Mesothelial cell of epicardium (in vitro differentiated cells): ENCODE measurements around the gene TNS1. TPM values are rescaled to one million over a fixed set of nuclear protein-coding genes. Genes with fewer than 3 reads are reported as not detected.

Experiments
- DNase-seq, 2 experiments: peaks; one replicate each; pipeline ENCODE4 v3.0.0; 2021; ENCODE audit warnings: low spot score in 2 of 2; ENCODE audit not compliant: unreplicated experiment in 2 of 2
- H3K27ac Mint-ChIP-seq: 2 replicates; pipeline ENCODE4 v1.8.0; 2021; ENCODE audit warnings: mixed read lengths
- H3K27me3 Mint-ChIP-seq: 2 replicates; pipeline ENCODE4 v1.8.0; 2021; ENCODE audit warnings: low read depth, mixed read lengths
- H3K36me3 Mint-ChIP-seq: 2 replicates; pipeline ENCODE4 v1.8.0; 2021; ENCODE audit warnings: mixed read lengths
- H3K4me1 Mint-ChIP-seq: 2 replicates; pipeline ENCODE4 v1.8.0; 2021; ENCODE audit warnings: mixed read lengths
- H3K4me3 Mint-ChIP-seq: 2 replicates; pipeline ENCODE4 v1.8.0; 2021; ENCODE audit warnings: mild to moderate bottlenecking, moderate library complexity, mixed read lengths
- H3K9me3 Mint-ChIP-seq: 2 replicates; pipeline ENCODE4 v1.8.0; 2021; ENCODE audit warnings: mixed read lengths
- CTCF ChIP-seq: fragments of 200-600 bp; sonication (generic); IDR thresholded peaks from one replicate; pipeline ENCODE4 v1.5.0; 2021; ENCODE audit warnings: antibody characterized with exemption; ENCODE audit not compliant: unreplicated experiment
- total RNA-seq: library from RNA; stranded (reverse); gene quantifications from 3 replicates; pipeline ENCODE4 v1.2.1, GENCODE V29; 2021

TNS1 gene
- total RNA-seq, 1 donor from 2014 or later: 130 TPM

- peaks cover 3% of the 10 kb centered on the region for H3K27me3 Mint-ChIP-seq
- TF ChIP-seq CTCF: no peak
- peak overlapping the region; percentile 61 for H3K27ac Mint-ChIP-seq
- no peak overlapping the region for H3K4me3 Mint-ChIP-seq
- H3K9me3 Mint-ChIP-seq: no peaks in the 10 kb centered on the region
- DNase-seq: no peak
- H3K4me1 Mint-ChIP-seq: peaks cover 76% of the 10 kb centered on the region
- H3K36me3 Mint-ChIP-seq: peaks cover 4% of the 10 kb centered on the region
Observed at GRCh38 chr2:217959723-217960122, 43.1 kb downstream of the TNS1 start.

- peaks cover 75% of the 10 kb centered on the region for H3K4me1 Mint-ChIP-seq
- no peaks in the 10 kb centered on the region for H3K9me3 Mint-ChIP-seq
- H3K4me3 Mint-ChIP-seq: no peak overlapping the region
- no peak overlapping the region for H3K27ac Mint-ChIP-seq
- H3K27me3 Mint-ChIP-seq: peaks cover 3% of the 10 kb centered on the region
- TF ChIP-seq CTCF: no peak
- peaks cover 4% of the 10 kb centered on the region for H3K36me3 Mint-ChIP-seq
- DNase-seq: no peak
Observed at GRCh38 chr2:217958884-217959225, 43.9 kb downstream of the TNS1 start.

- no peak overlapping the region for H3K4me3 Mint-ChIP-seq
- peaks cover 4% of the 10 kb centered on the region for H3K36me3 Mint-ChIP-seq
- TF ChIP-seq CTCF: no peak
- H3K4me1 Mint-ChIP-seq: peaks cover 75% of the 10 kb centered on the region
- no peaks in the 10 kb centered on the region for H3K9me3 Mint-ChIP-seq
- peak overlapping the region; percentile 79 for H3K27ac Mint-ChIP-seq
- DNase-seq: no peak
- H3K27me3 Mint-ChIP-seq: peaks cover 3% of the 10 kb centered on the region
Observed at GRCh38 chr2:217958206-217958883, 44.5 kb downstream of the TNS1 start.

GRCh38 chr2:217956586-217957457 lies 46.0 kb downstream of the TNS1 start:
- DNase-seq: no peak
- H3K9me3 Mint-ChIP-seq: no peaks in the 10 kb centered on the region
- H3K27me3 Mint-ChIP-seq: peaks cover 3% of the 10 kb centered on the region
- H3K4me1 Mint-ChIP-seq: peaks cover 79% of the 10 kb centered on the region
- H3K4me3 Mint-ChIP-seq: no peak overlapping the region
- H3K27ac Mint-ChIP-seq: peak overlapping the region; percentile 95
- H3K36me3 Mint-ChIP-seq: peaks cover 3% of the 10 kb centered on the region
- TF ChIP-seq CTCF: no peak

GRCh38 chr2:217955881-217956493 lies 46.8 kb downstream of the TNS1 start:
- TF ChIP-seq CTCF: no peak
- peaks cover 79% of the 10 kb centered on the region for H3K4me1 Mint-ChIP-seq

More at GRCh38 chr2:217955881-217956493, 46.8 kb downstream of the TNS1 start:
- H3K27ac Mint-ChIP-seq: peak overlapping the region; percentile 64
- H3K27me3 Mint-ChIP-seq: peaks cover 2% of the 10 kb centered on the region
- no peaks in the 10 kb centered on the region for H3K36me3 Mint-ChIP-seq
- no peak overlapping the region for H3K4me3 Mint-ChIP-seq
- DNase-seq: no peak
- no peaks in the 10 kb centered on the region for H3K9me3 Mint-ChIP-seq
